Midbrain (tissue), 1 donor: ENCODE measurements around the gene LIN7C.
"Not testable (repeated sequence)": the region's sequence is repeated elsewhere in the genome, so short reads cannot be mapped to it uniquely, and the experiment has no call there.

Experiments
- DNase-seq: peaks from one replicate; lab custom pipeline; 2025; lab: John Stamatoyannopoulos, UW

The LIN7C gene

GRCh38 chr11:27470826-27471588 lies 35.6 kb downstream of the LIN7C start:
- DNase-seq, result no peak

GRCh38 chr11:27470166-27470565 lies 36.4 kb downstream of the LIN7C start:
- no peak for DNase-seq

GRCh38 chr11:27468995-27469695 lies 37.4 kb downstream of the LIN7C start:
- DNase-seq, result peak; percentile 11

- no peak for DNase-seq
These were observed 38.2 kb downstream of the LIN7C start for GRCh38 chr11:27468209-27468994.

GRCh38 chr11:27467181-27467913 lies 39.2 kb downstream of the LIN7C start:
- DNase-seq, result no peak

- no peak for DNase-seq
These were observed 40.2 kb downstream of the LIN7C start for GRCh38 chr11:27466363-27466762.

- no peak for DNase-seq
These were observed 40.9 kb downstream of the LIN7C start for GRCh38 chr11:27465629-27466028.

GRCh38 chr11:27464909-27465308 lies 41.7 kb downstream of the LIN7C start:
- DNase-seq, result no peak

GRCh38 chr11:27464289-27464696 lies 42.3 kb downstream of the LIN7C start:
- DNase-seq, result no peak

- no peak for DNase-seq
These were observed 44.0 kb downstream of the LIN7C start for GRCh38 chr11:27462543-27462942.

- DNase-seq, result no peak
These were observed 46.2 kb downstream of the LIN7C start for GRCh38 chr11:27460158-27460978.

GRCh38 chr11:27459191-27459590 lies 47.4 kb downstream of the LIN7C start:
- no peak for DNase-seq

GRCh38 chr11:27458182-27458581 lies 48.4 kb downstream of the LIN7C start:
- DNase-seq, result no peak

- DNase-seq, result no peak
These were observed 49.7 kb downstream of the LIN7C start for GRCh38 chr11:27456795-27457329.

- DNase-seq, result no peak
These were observed 50.3 kb downstream of the LIN7C start for GRCh38 chr11:27456140-27456794.

- no peak for DNase-seq
These were observed 50.9 kb downstream of the LIN7C start for GRCh38 chr11:27455667-27456066.

- DNase-seq, result no peak
These were observed 52.9 kb downstream of the LIN7C start for GRCh38 chr11:27453701-27454100.

GRCh38 chr11:27452147-27452546 lies 54.4 kb downstream of the LIN7C start:
- no peak for DNase-seq

- DNase-seq, result no peak
These were observed 55.2 kb downstream of the LIN7C start for GRCh38 chr11:27451244-27451965.

- DNase-seq, result not testable (repeated sequence)
These were observed 58.4 kb downstream of the LIN7C start for GRCh38 chr11:27448184-27448540.
